IPS-11a (cell line): ENCODE data around the gene CHCHD2.
A peak's percentile ranks its signal among the peaks of the same experiment; 100 is the strongest.
"Not testable (repeated sequence)": the region's sequence is repeated elsewhere in the genome, so short reads cannot be mapped to it uniquely, and the experiment has no call there.

Source experiments
- H3K4me3 ChIP-seq: one replicate; pipeline ENCODE4 v1.5.1; 2013; ENCODE audit warnings: low read depth, low read length, control low read depth

The CHCHD2 gene

GRCh38 chr7:56086761-56087160 lies 19.5 kb downstream of the CHCHD2 start:
- no peak overlapping the region for H3K4me3 ChIP-seq

GRCh38 chr7:56083150-56083785 lies 23.0 kb downstream of the CHCHD2 start:
- no peak overlapping the region for H3K4me3 ChIP-seq

GRCh38 chr7:56081626-56082340 lies 24.5 kb downstream of the CHCHD2 start:
- H3K4me3 ChIP-seq, result no peak overlapping the region

GRCh38 chr7:56080726-56081435 lies 25.4 kb downstream of the CHCHD2 start:
- H3K4me3 ChIP-seq, result not testable (repeated sequence)

- no peak overlapping the region for H3K4me3 ChIP-seq
Measured at GRCh38 chr7:56079450-56080185, 26.7 kb downstream of the CHCHD2 start.

GRCh38 chr7:56078196-56078595 lies 28.1 kb downstream of the CHCHD2 start:
- H3K4me3 ChIP-seq, result no peak overlapping the region

GRCh38 chr7:56077681-56078080 lies 28.6 kb downstream of the CHCHD2 start:
- H3K4me3 ChIP-seq, result no peak overlapping the region

- H3K4me3 ChIP-seq, result no peak overlapping the region
Measured at GRCh38 chr7:56074371-56074791, 31.9 kb downstream of the CHCHD2 start.

GRCh38 chr7:56066376-56066775 lies 39.9 kb downstream of the CHCHD2 start:
- H3K4me3 ChIP-seq, result not testable (repeated sequence)

- H3K4me3 ChIP-seq, result peak within 1 kb of the TSS; percentile 70
Measured at GRCh38 chr7:56063882-56064625, 42.2 kb downstream of the CHCHD2 start, which contains the start of gene SUMF2. TSS of gene SUMF2 (plus strand) at chr7:56064286. CDS start at chr7:56064312, 26 bp downstream.

- H3K4me3 ChIP-seq, result no peak overlapping the region
Measured at GRCh38 chr7:56063500-56063881, 42.8 kb downstream of the CHCHD2 start.

- no peak overlapping the region for H3K4me3 ChIP-seq
Measured at GRCh38 chr7:56062382-56062781, 43.9 kb downstream of the CHCHD2 start.

- no peak overlapping the region for H3K4me3 ChIP-seq
Measured at GRCh38 chr7:56053993-56054392, 52.3 kb downstream of the CHCHD2 start.

GRCh38 chr7:56053379-56053778 lies 52.9 kb downstream of the CHCHD2 start:
- H3K4me3 ChIP-seq, result no peak overlapping the region
